HCT116 (cell line): Measurements from ENCODE around the gene RBMS1. TPM values are rescaled to one million over a fixed set of nuclear protein-coding genes. Genes with fewer than 3 reads are reported as not detected.

ENCODE experiments used
- ATAC-seq: fragments of 200-7000 bp; cut with Tn5 transposase; 2 replicates; pipeline ENCODE4 v1.9.1; 2020; ENCODE audit warnings: mild to moderate bottlenecking, moderate library complexity
- BruUV-seq: library from RNA; stranded (reverse); fragments of 400-500 nt; replicated peaks from 2 replicates; lab custom pipeline; 2021; lab: Mats Ljungman, UMichigan
- CTCF ChIA-PET: fragments of 300-600 bp; sonication (Branson Sonifier 250); formaldehyde crosslinking; loops from one replicate; lab custom pipeline; 2021; ENCODE audit warnings: antibody characterized with exemption; lab: Charles Lee
- POLR2A ChIA-PET: fragments of 300-600, 350-600 bp; sonication (Branson Sonifier 250); formaldehyde crosslinking; loops from one replicate; lab custom pipeline; 2021; ENCODE audit warnings: antibody characterized with exemption; lab: Charles Lee
- RAD21 ChIA-PET, 2 experiments: fragments of 300-600 bp; sonication (Branson Sonifier 250); formaldehyde crosslinking; loops; one replicate each; lab custom pipeline; 2023; ENCODE audit warnings: low total read pairs in 2 of 2; ENCODE audit not compliant: uncharacterized antibody in 2 of 2, unreplicated experiment in 2 of 2, low non-redundant PET in 1 of 2; lab: Charles Lee
- DNase-seq: peaks from one replicate; pipeline ENCODE4 v3.0.0-alpha.2; 2010; ENCODE audit warnings: low read depth, low spot score
- H2AFZ ChIP-seq: fragments of 200-600 bp; shearing (Covaris generic), sonication (generic); 2 replicates; pipeline ENCODE4 v1.6.1; 2017; ENCODE audit warnings: low read depth, mixed run types, mixed read lengths, antibody characterized with exemption, low read length; ENCODE audit not compliant: poor library complexity, severe bottlenecking
- H3K27ac ChIP-seq: 2 replicates; pipeline ENCODE4 v1.5.1; 2012; ENCODE audit warnings: low read depth, low read length
- H3K27me3 ChIP-seq: fragments of 200-600 bp; sonication (generic); 2 replicates; pipeline ENCODE4 v1.6.1; 2016; ENCODE audit warnings: mixed run types, low read length, mixed read lengths; ENCODE audit not compliant: insufficient read depth
- H3K36me3 ChIP-seq, 2 experiments: fragments of 200-500 bp in 1 of 2; fragments of 200-600 bp in 1 of 2; sonication (Bioruptor generic) in 1 of 2; sonication (generic) in 1 of 2; 2 replicates each; pipeline versions ENCODE4 v1.5.1 to v1.6.1; 2014 to 2016; ENCODE audit warnings: low read length in 2 of 2, inconsistent platforms in 1 of 2, mixed read lengths in 1 of 2, mixed run types in 1 of 2; ENCODE audit not compliant: insufficient read depth in 2 of 2, control insufficient read depth in 1 of 2
- H3K4me1 ChIP-seq, 2 experiments: fragments of 200-600 bp in 1 of 2; sonication (generic) in 1 of 2; 2 replicates each; pipeline versions ENCODE4 v1.5.1 to v1.6.1; 2012 to 2017; ENCODE audit warnings: low read length in 2 of 2, inconsistent platforms in 1 of 2, mild to moderate bottlenecking in 1 of 2, mixed read lengths in 1 of 2, mixed run types in 1 of 2, moderate library complexity in 1 of 2; ENCODE audit not compliant: insufficient read depth in 2 of 2, control insufficient read depth in 1 of 2
- H3K4me2 ChIP-seq: fragments of 200-600 bp; sonication (generic); 2 replicates; pipeline ENCODE4 v1.6.1; 2017; ENCODE audit warnings: mixed run types, low read length, mixed read lengths
- H3K4me3 ChIP-seq, 2 experiments: fragments of 200-600 bp in 1 of 2; sonication (generic) in 1 of 2; replicated peaks in 1 of 2; 2 replicates each; pipeline ENCODE4 v1.5.1; 2011 to 2016; ENCODE audit warnings: low read length in 2 of 2, control low read depth in 1 of 2, low read depth in 1 of 2, mild to moderate bottlenecking in 1 of 2, mixed read lengths in 1 of 2, mixed run types in 1 of 2
- H3K79me2 ChIP-seq: fragments of 200-600 bp; sonication (generic); 2 replicates; pipeline ENCODE4 v1.6.1; 2017; ENCODE audit warnings: mild to moderate bottlenecking, mixed run types, low read length, moderate library complexity, mixed read lengths; ENCODE audit not compliant: insufficient read depth
- H3K9ac ChIP-seq: fragments of 200-600 bp; sonication (generic); 2 replicates; pipeline ENCODE4 v1.6.1; 2016; ENCODE audit warnings: low read length, mixed read lengths
- H3K9me2 ChIP-seq: fragments of 200-600 bp; sonication (generic), shearing (Covaris generic); 2 replicates; pipeline ENCODE4 v1.6.1; 2017; ENCODE audit warnings: mixed run types, mild to moderate bottlenecking, moderate library complexity; ENCODE audit not compliant: insufficient read depth
- H3K9me3 ChIP-seq, 2 experiments: fragments of 200-500 bp in 1 of 2; fragments of 200-600 bp in 1 of 2; sonication (Bioruptor generic) in 1 of 2; sonication (generic) in 1 of 2; 2 replicates each; pipeline ENCODE4 v1.6.1; 2014 to 2017; ENCODE audit warnings: low read length in 2 of 2, mixed read lengths in 2 of 2, inconsistent platforms in 1 of 2, low read depth in 1 of 2, mild to moderate bottlenecking in 1 of 2, mixed run types in 1 of 2, moderate library complexity in 1 of 2; ENCODE audit not compliant: control insufficient read depth in 1 of 2, insufficient read depth in 1 of 2
- H4K20me1 ChIP-seq: fragments of 200-600 bp; sonication (generic), shearing (Covaris generic); 2 replicates; pipeline ENCODE4 v1.6.1; 2017; ENCODE audit warnings: mixed run types, mild to moderate bottlenecking, moderate library complexity; ENCODE audit not compliant: insufficient read depth
- ATF3 ChIP-seq: IDR thresholded peaks from 2 replicates; pipeline ENCODE4 v1.6.1; 2012
- CBX3 ChIP-seq: IDR thresholded peaks from 2 replicates; pipeline ENCODE4 v1.6.1; 2012; ENCODE audit warnings: low read depth
- CEBPB ChIP-seq: IDR thresholded peaks from 2 replicates; pipeline ENCODE4 v1.6.1; 2012; ENCODE audit warnings: low read depth
- EGR1 ChIP-seq: IDR thresholded peaks from 2 replicates; pipeline ENCODE4 v1.6.1; 2012; ENCODE audit warnings: low read depth
- ELF1 ChIP-seq: IDR thresholded peaks from 2 replicates; pipeline ENCODE4 v1.6.1; 2012; ENCODE audit warnings: low read depth, borderline replicate concordance
- EZH2phosphoT487 ChIP-seq: fragments of 200-600 bp; IDR thresholded peaks from 2 replicates; pipeline ENCODE4 v1.6.1; 2018; ENCODE audit warnings: antibody characterized with exemption, borderline replicate concordance
- FOSL1 ChIP-seq: IDR thresholded peaks from 2 replicates; pipeline ENCODE4 v1.6.1; 2012; ENCODE audit warnings: low read depth
- JUND ChIP-seq: IDR thresholded peaks from 2 replicates; pipeline ENCODE4 v1.6.1; 2012
- POLR2A ChIP-seq: IDR thresholded peaks from 2 replicates; pipeline ENCODE4 v1.7.0; 2011; ENCODE audit warnings: borderline replicate concordance; ENCODE audit not compliant: insufficient read depth, insufficient read length; ENCODE audit errors: extremely low read depth
- POLR2AphosphoS5 ChIP-seq: IDR thresholded peaks from 2 replicates; pipeline ENCODE4 v1.6.1; 2011; ENCODE audit warnings: mild to moderate bottlenecking, low read depth, low read length, moderate library complexity
- RAD21 ChIP-seq: IDR thresholded peaks from 2 replicates; pipeline ENCODE4 v1.6.1; 2012; ENCODE audit warnings: low read depth, mild to moderate bottlenecking
- SP1 ChIP-seq: IDR thresholded peaks from 2 replicates; pipeline ENCODE4 v1.6.1; 2012; ENCODE audit warnings: low read depth
- SRF ChIP-seq: IDR thresholded peaks from 2 replicates; pipeline ENCODE4 v1.6.1; 2012; ENCODE audit warnings: low read depth
- TCF7L2 ChIP-seq: IDR thresholded peaks from 2 replicates; pipeline ENCODE4 v1.7.0; 2011; ENCODE audit warnings: borderline replicate concordance, inconsistent platforms; ENCODE audit not compliant: insufficient read depth, insufficient read length; ENCODE audit errors: extremely low read depth
- YY1 ChIP-seq: IDR thresholded peaks from 2 replicates; pipeline ENCODE4 v1.6.1; 2011; ENCODE audit warnings: low read length, low read depth, moderate library complexity, mild to moderate bottlenecking; ENCODE audit not compliant: insufficient replicate concordance; ENCODE audit errors: extremely low read depth
- ZNF274 ChIP-seq: fragments of 200-500 bp; sonication (Bioruptor generic); IDR thresholded peaks from 2 replicates; pipeline ENCODE4 v1.6.1; 2014; ENCODE audit warnings: mild to moderate bottlenecking, low read depth, low read length, inconsistent platforms
- intact Hi-C: fragments of 100-400 bp; cut with micrococcal nuclease; formaldehyde crosslinking; loops from 2 replicates; pipeline ENCODE4 v1.10.0; 2022
- total RNA-seq: library from RNA; stranded (reverse); gene quantifications from one replicate; pipeline ENCODE4 v1.2.1, GENCODE V29; 2021; ENCODE audit not compliant: unreplicated experiment
- TF ChIP-seq, protein P1 (sequence below): IDR thresholded peaks from 2 replicates; pipeline ENCODE4 v1.6.1; 2012
- TF ChIP-seq, protein P2 (sequence below), 3 experiments: fragments of 200-600 bp in 1 of 3; sonication (generic) in 1 of 3; IDR thresholded peaks in 2 of 3; conservative IDR thresholded peaks in 1 of 3; 2 replicates each; pipeline ENCODE4 v1.5.1; 2012 to 2017; ENCODE audit warnings: low read depth in 2 of 3, low read length in 2 of 3, antibody characterized with exemption in 1 of 3, borderline replicate concordance in 1 of 3, control low read depth in 1 of 3, mild to moderate bottlenecking in 1 of 3, mixed read lengths in 1 of 3, mixed run types in 1 of 3, moderate library complexity in 1 of 3; ENCODE audit not compliant: insufficient read depth in 1 of 3

RBMS1 gene
- total RNA-seq, 1 experiment from 2014 or later, result 17.6 TPM

DNA sequence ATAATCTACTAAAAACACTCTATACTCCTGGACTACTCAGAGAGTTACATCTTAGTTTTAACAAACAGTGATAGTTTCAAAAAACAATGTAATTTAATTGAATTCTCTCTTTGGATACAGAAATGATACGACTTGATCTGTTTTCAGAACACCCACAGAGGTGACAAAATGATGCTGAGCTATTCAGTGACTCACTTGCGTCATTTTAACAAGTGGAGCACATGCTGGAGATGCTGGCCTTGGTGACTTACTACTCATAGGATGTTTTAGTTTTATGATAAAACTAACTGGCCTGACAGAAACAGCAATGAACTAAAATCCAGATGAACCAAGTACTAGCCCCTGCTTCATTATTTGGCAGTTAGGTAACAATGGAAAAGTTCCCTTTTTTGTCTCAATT lies 192.2 kb downstream of the RBMS1 start:
- BruUV-seq, result no TSS peak
- Histone ChIP-seq H4K20me1 (no peaks in the 10 kb centered on the region; the same call in 1 of the 2 replicates), H3K27ac (no peak overlapping the region), H3K79me2 (no peaks in the 10 kb centered on the region), H3K36me3 (no peaks in the 10 kb centered on the region), H3K9me2 (no peaks in the 10 kb centered on the region), H3K27me3 (no peaks in the 10 kb centered on the region), H3K9ac (no peak overlapping the region), H3K4me1 (no peaks in the 10 kb centered on the region), H3K4me3 (no peak overlapping the region), H3K9me3 (no peaks in the 10 kb centered on the region), H3K4me2 (no peak overlapping the region), H2AFZ (no peak overlapping the region)
- ATAC-seq (no peak), DNase-seq (no peak)
- ChIA-PET POLR2A (no interaction called here), RAD21 (no interaction called here), CTCF (no interaction called here)
- intact Hi-C loops, result no loop called here
- TF ChIP-seq YY1, result no peak
- TF ChIP-seq, protein P1, sequence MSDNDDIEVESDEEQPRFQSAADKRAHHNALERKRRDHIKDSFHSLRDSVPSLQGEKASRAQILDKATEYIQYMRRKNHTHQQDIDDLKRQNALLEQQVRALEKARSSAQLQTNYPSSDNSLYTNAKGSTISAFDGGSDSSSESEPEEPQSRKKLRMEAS, result no peak
- no peak for TF ChIP-seq RAD21

DNA sequence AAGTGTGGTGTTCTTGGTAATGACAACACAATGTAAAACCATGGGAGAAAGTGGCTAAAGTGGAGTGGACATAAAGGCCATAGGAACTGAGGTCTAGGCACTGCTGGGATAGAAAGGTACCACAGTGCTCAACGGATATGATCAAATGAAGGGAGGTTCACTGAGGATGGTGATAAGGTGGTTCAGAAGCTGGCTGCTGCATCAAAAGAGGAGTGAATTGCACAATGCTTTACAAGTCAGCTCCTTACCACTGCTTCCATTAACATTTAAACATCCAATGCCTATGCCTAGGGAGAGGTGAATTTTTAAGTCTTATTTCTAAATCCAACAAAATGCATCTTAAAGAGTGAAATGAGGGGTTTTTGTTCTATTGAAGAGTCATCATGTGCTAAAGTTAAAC lies 193.4 kb downstream of the RBMS1 start:
- CTCF ChIA-PET, result no interaction called here
- no peaks in the 10 kb centered on the region; the same call in 1 of the 2 replicates for H4K20me1 ChIP-seq
- TF ChIP-seq JUND, result no peak
- TF ChIP-seq, protein P1, result no peak
- no peak for TF ChIP-seq SRF
- TF ChIP-seq, protein P2, sequence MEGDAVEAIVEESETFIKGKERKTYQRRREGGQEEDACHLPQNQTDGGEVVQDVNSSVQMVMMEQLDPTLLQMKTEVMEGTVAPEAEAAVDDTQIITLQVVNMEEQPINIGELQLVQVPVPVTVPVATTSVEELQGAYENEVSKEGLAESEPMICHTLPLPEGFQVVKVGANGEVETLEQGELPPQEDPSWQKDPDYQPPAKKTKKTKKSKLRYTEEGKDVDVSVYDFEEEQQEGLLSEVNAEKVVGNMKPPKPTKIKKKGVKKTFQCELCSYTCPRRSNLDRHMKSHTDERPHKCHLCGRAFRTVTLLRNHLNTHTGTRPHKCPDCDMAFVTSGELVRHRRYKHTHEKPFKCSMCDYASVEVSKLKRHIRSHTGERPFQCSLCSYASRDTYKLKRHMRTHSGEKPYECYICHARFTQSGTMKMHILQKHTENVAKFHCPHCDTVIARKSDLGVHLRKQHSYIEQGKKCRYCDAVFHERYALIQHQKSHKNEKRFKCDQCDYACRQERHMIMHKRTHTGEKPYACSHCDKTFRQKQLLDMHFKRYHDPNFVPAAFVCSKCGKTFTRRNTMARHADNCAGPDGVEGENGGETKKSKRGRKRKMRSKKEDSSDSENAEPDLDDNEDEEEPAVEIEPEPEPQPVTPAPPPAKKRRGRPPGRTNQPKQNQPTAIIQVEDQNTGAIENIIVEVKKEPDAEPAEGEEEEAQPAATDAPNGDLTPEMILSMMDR (IDR thresholded peaks at IDR 0.05 in 2 of 3, conservative IDR thresholded peaks at IDR 0.05 in 1 of 3; ENCODE audit: borderline replicate concordance in 1 of 3, insufficient read depth in 1 of 3, low read depth in 2 of 3, low read length in 2 of 3), result no peak
- no peak for TF ChIP-seq ZNF274
- TF ChIP-seq EZH2phosphoT487, result no peak
- TF ChIP-seq EGR1, result no peak
- TF ChIP-seq ATF3, result no peak
- TF ChIP-seq ELF1, result no peak
- TF ChIP-seq POLR2A, result no peak
- TF ChIP-seq CEBPB, result no peak
- no peak for TF ChIP-seq CBX3
- no peak for TF ChIP-seq FOSL1
- no peak for TF ChIP-seq TCF7L2
- TF ChIP-seq SP1, result no peak
- TF ChIP-seq POLR2AphosphoS5, result no peak
- TF ChIP-seq RAD21, result no peak

More for the DNA sequence above, 193.4 kb downstream of the RBMS1 start:
- ChIA-PET POLR2A (no interaction called here), RAD21 (no interaction called here)
- H3K4me1 ChIP-seq, result no peaks in the 10 kb centered on the region
- no peak for ATAC-seq
- H3K4me3 ChIP-seq, result no peak overlapping the region
- H3K9ac ChIP-seq, result no peak overlapping the region
- H3K9me3 ChIP-seq, result no peaks in the 10 kb centered on the region
- no peaks in the 10 kb centered on the region for H3K9me2 ChIP-seq
- H3K27ac ChIP-seq, result no peak overlapping the region
- intact Hi-C loops, result no loop called here
- no peaks in the 10 kb centered on the region for H3K36me3 ChIP-seq
- H3K27me3 ChIP-seq, result no peaks in the 10 kb centered on the region
- DNase-seq, result no peak
- no peak overlapping the region for H2AFZ ChIP-seq
- H3K4me2 ChIP-seq, result no peak overlapping the region
- H3K79me2 ChIP-seq, result no peaks in the 10 kb centered on the region
- BruUV-seq, result no TSS peak
